H9 (cell line): ENCODE results near the gene GET3. TPM values are rescaled to one million over a fixed set of nuclear protein-coding genes. Genes with fewer than 3 reads are reported as not detected.

ENCODE experiments used
- DNase-seq: peaks from one replicate; pipeline ENCODE4 v3.0.0-alpha.2; 2017
- H2AFZ ChIP-seq: one replicate; pipeline ENCODE4 v1.6.1; 2013; ENCODE audit warnings: mild to moderate bottlenecking, low read length, control low read depth, moderate library complexity
- H2AK5ac ChIP-seq: 2 replicates; pipeline ENCODE4 v1.6.1; 2013; ENCODE audit warnings: low read length, control low read depth, mixed read lengths; ENCODE audit not compliant: insufficient read length
- H2BK120ac ChIP-seq: one replicate; pipeline ENCODE4 v1.6.1; 2013; ENCODE audit warnings: low read depth, mild to moderate bottlenecking, low read length, control low read depth, inconsistent platforms; ENCODE audit not compliant: poor library complexity, severe bottlenecking
- H2BK12ac ChIP-seq: 2 replicates; pipeline ENCODE4 v1.6.1; 2013; ENCODE audit warnings: low read length, control low read depth, mixed read lengths, low read depth; ENCODE audit not compliant: insufficient read length
- H2BK15ac ChIP-seq: 2 replicates; pipeline ENCODE4 v1.6.1; 2013; ENCODE audit warnings: low read depth, low read length, control low read depth
- H2BK20ac ChIP-seq: one replicate; pipeline ENCODE4 v1.6.1; 2013; ENCODE audit warnings: low read depth, mild to moderate bottlenecking, low read length, control low read depth, inconsistent platforms; ENCODE audit not compliant: poor library complexity, severe bottlenecking
- H2BK5ac ChIP-seq: 2 replicates; pipeline ENCODE4 v1.6.1; 2013; ENCODE audit warnings: low read length, control low read depth, mixed read lengths; ENCODE audit not compliant: insufficient read length
- H3K14ac ChIP-seq: 2 replicates; pipeline ENCODE4 v1.6.1; 2013; ENCODE audit warnings: low read length, control low read depth; ENCODE audit not compliant: insufficient read depth
- H3K18ac ChIP-seq: 2 replicates; pipeline ENCODE4 v1.6.1; 2013; ENCODE audit warnings: low read depth, mild to moderate bottlenecking, mixed read lengths, low read length, control low read depth; ENCODE audit not compliant: insufficient read length
- H3K23ac ChIP-seq: 2 replicates; pipeline ENCODE4 v1.6.1; 2013; ENCODE audit warnings: low read length, control low read depth, mixed read lengths, low read depth; ENCODE audit not compliant: insufficient read length
- H3K23me2 ChIP-seq: 2 replicates; pipeline ENCODE4 v1.6.1; 2013; ENCODE audit warnings: low read depth, mild to moderate bottlenecking, mixed read lengths, low read length, control low read depth; ENCODE audit not compliant: insufficient read length, poor library complexity, severe bottlenecking
- H3K27ac ChIP-seq: 2 replicates; pipeline ENCODE4 v1.5.1; 2013; ENCODE audit warnings: low read length, control low read depth, mixed read lengths, low read depth; ENCODE audit not compliant: insufficient read length
- H3K27me3 ChIP-seq: 2 replicates; pipeline ENCODE4 v1.6.1; 2013; ENCODE audit warnings: low read length, control low read depth, inconsistent platforms; ENCODE audit not compliant: insufficient read depth
- H3K4ac ChIP-seq: 2 replicates; pipeline ENCODE4 v1.6.1; 2013; ENCODE audit warnings: low read depth, mild to moderate bottlenecking, control low read depth, inconsistent platforms, low read length, moderate library complexity
- H3K4me1 ChIP-seq: 2 replicates; pipeline ENCODE4 v1.6.1; 2013; ENCODE audit warnings: low read length, control low read depth, inconsistent platforms; ENCODE audit not compliant: insufficient read depth
- H3K4me2 ChIP-seq: 2 replicates; pipeline ENCODE4 v1.6.1; 2013; ENCODE audit warnings: low read length, control low read depth, mixed read lengths; ENCODE audit not compliant: insufficient read length, insufficient read depth
- H3K56ac ChIP-seq: 2 replicates; pipeline ENCODE4 v1.6.1; 2013; ENCODE audit warnings: low read depth, mild to moderate bottlenecking, mixed read lengths, low read length, control low read depth; ENCODE audit not compliant: insufficient read length
- H3K79me1 ChIP-seq: 2 replicates; pipeline ENCODE4 v1.6.1; 2013; ENCODE audit warnings: low read depth, mild to moderate bottlenecking, moderate library complexity, low read length, control low read depth, inconsistent platforms; ENCODE audit not compliant: insufficient read depth, poor library complexity, severe bottlenecking
- H3K79me2 ChIP-seq: 2 replicates; pipeline ENCODE4 v1.6.1; 2013; ENCODE audit warnings: low read length, control low read depth, inconsistent platforms; ENCODE audit not compliant: insufficient read depth
- H3K9ac ChIP-seq: 2 replicates; pipeline ENCODE4 v1.6.1; 2013; ENCODE audit warnings: low read length, control low read depth, mixed read lengths; ENCODE audit not compliant: insufficient read length; ENCODE audit errors: extremely low read depth
- H3K9me3 ChIP-seq: one replicate; pipeline ENCODE4 v1.6.1; 2013; ENCODE audit warnings: low read depth, low read length, inconsistent platforms; ENCODE audit not compliant: control insufficient read depth
- H3T11ph ChIP-seq: one replicate; pipeline ENCODE4 v1.6.1; 2013; ENCODE audit warnings: mild to moderate bottlenecking, low read length, control low read depth, inconsistent platforms
- H4K20me1 ChIP-seq: one replicate; pipeline ENCODE4 v1.6.1; 2013; ENCODE audit not compliant: control insufficient read depth, insufficient read length, insufficient read depth
- H4K5ac ChIP-seq: 2 replicates; pipeline ENCODE4 v1.6.1; 2013; ENCODE audit warnings: low read depth, mild to moderate bottlenecking, mixed read lengths, low read length, control low read depth; ENCODE audit not compliant: insufficient read length
- H4K8ac ChIP-seq: replicated peaks from 2 replicates; pipeline ENCODE4 v1.6.1; 2013; ENCODE audit warnings: low read length, control low read depth, mixed read lengths, low read depth; ENCODE audit not compliant: insufficient read length
- H4K91ac ChIP-seq: 2 replicates; pipeline ENCODE4 v1.6.1; 2013; ENCODE audit warnings: low read depth, mild to moderate bottlenecking, moderate library complexity, mixed read lengths, low read length, control low read depth; ENCODE audit not compliant: insufficient read length
- H3K27ac Mint-ChIP-seq, 3 experiments: 2 replicates in 2 of 3; 3 replicates in 1 of 3; pipeline ENCODE4 v1.8.0; 2020 to 2021; ENCODE audit warnings: mixed read lengths in 3 of 3, mild to moderate bottlenecking in 1 of 3, moderate library complexity in 1 of 3
- H3K27me3 Mint-ChIP-seq: 2 replicates; pipeline ENCODE4 v1.8.0; 2021; ENCODE audit warnings: low read depth, mild to moderate bottlenecking, moderate library complexity, mixed read lengths
- H3K36me3 Mint-ChIP-seq, 3 experiments: 2 replicates in 2 of 3; 3 replicates in 1 of 3; pipeline ENCODE4 v1.8.0; 2020 to 2021; ENCODE audit warnings: low read depth in 3 of 3, mixed read lengths in 3 of 3; ENCODE audit not compliant: insufficient read depth in 1 of 3
- H3K4me1 Mint-ChIP-seq, 2 experiments: 2 replicates each; pipeline ENCODE4 v1.8.0; 2020; ENCODE audit warnings: mixed read lengths in 2 of 2
- H3K4me3 Mint-ChIP-seq, 2 experiments: 2 replicates in 1 of 2; 3 replicates in 1 of 2; pipeline ENCODE4 v1.8.0; 2020 to 2021; ENCODE audit warnings: mild to moderate bottlenecking in 2 of 2, mixed read lengths in 2 of 2, moderate library complexity in 1 of 2
- H3K9me3 Mint-ChIP-seq, 2 experiments: 2 replicates in 1 of 2; 3 replicates in 1 of 2; pipeline ENCODE4 v1.8.0; 2020; ENCODE audit warnings: mild to moderate bottlenecking in 2 of 2, mixed read lengths in 2 of 2, moderate library complexity in 1 of 2
- CTCF ChIP-seq: fragments of 200-600 bp; sonication (generic); conservative IDR thresholded peaks from 3 replicates; pipeline ENCODE4 v1.8.0; 2021; ENCODE audit warnings: antibody characterized with exemption, mild to moderate bottlenecking
- WGBS: extraction: QIAGEN DNeasy Blood & Tissue Kit; methylation state at CpG from one replicate; pipeline ENCODE4 v1.1.7; 2013; ENCODE audit warnings: missing lambda C conversion rate, low lambda C conversion rate, mixed read lengths; ENCODE audit not compliant: insufficient read length; ENCODE audit errors: extremely low coverage; 5-methylcytosine and 5-hydroxymethylcytosine counted together
- total RNA-seq: library from RNA; stranded (reverse); gene quantifications from 2 replicates; pipeline ENCODE4 v1.2.1, GENCODE V29; 2021

GET3 gene
- total RNA-seq, 1 experiment from 2014 or later, result 81.6 TPM

GRCh38 chr19:12754465-12755196, 17.3 kb downstream of the GET3 start:
- Histone ChIP-seq H3K4me1 (no peaks in the 10 kb centered on the region), H2BK5ac (no peak overlapping the region), H2BK15ac (no peak overlapping the region), H3K14ac (no peak overlapping the region), H3K27ac (no peak overlapping the region), H2AK5ac (no peak overlapping the region), H3K27me3 (no peaks in the 10 kb centered on the region), H3K79me2 (no peaks in the 10 kb centered on the region), H3K4me2 (no peak overlapping the region), H2BK12ac (no peak overlapping the region), H4K91ac (no peak overlapping the region), H3K9ac (no peak overlapping the region), H4K8ac (no peak overlapping the region), H4K20me1 (no peaks in the 10 kb centered on the region), H3K4ac (no peak overlapping the region), H4K5ac (no peak overlapping the region), H3K18ac (no peak overlapping the region), H3K79me1 (no peaks in the 10 kb centered on the region), H3K56ac (no peak overlapping the region), H2AFZ (no peak overlapping the region), H2BK20ac (no peak overlapping the region), H3K9me3 (no peaks in the 10 kb centered on the region), H3T11ph (no peak overlapping the region), H2BK120ac (no peak overlapping the region), H3K23ac (no peak overlapping the region), H3K23me2 (peaks cover 6% of the 10 kb centered on the region)
- H3K4me1 Mint-ChIP-seq, result peaks cover 19 to 30% of the 10 kb centered on the region in 2 experiments
- H3K27me3 Mint-ChIP-seq, result peaks cover 59% of the 10 kb centered on the region
- no CpG with 5 or more reads among the region's 50 CpGs for WGBS
- no peak overlapping the region for H3K27ac Mint-ChIP-seq
- 0 out of 7 replicates have a peak, but pooled peaks cover 0 to 3% (median 0%) of the 10 kb centered on the region in 3 experiments for H3K36me3 Mint-ChIP-seq
- H3K4me3 Mint-ChIP-seq, result no peak overlapping the region
- DNase-seq, result no peak
- H3K9me3 Mint-ChIP-seq, result no peaks in the 10 kb centered on the region
- no peak for TF ChIP-seq CTCF
